Upper lobe of left lung (tissue), 6 donors: ENCODE measurements around the gene PTPRK. TPM values are rescaled to one million over a fixed set of nuclear protein-coding genes. Genes with fewer than 3 reads are reported as not detected.

Experiments used
- ATAC-seq, 2 donors: fragments of 200-7000 bp; cut with Tn5 transposase; one replicate each; pipeline ENCODE4 v1.9.1; 2022; ENCODE audit warnings: mild to moderate bottlenecking in 2 of 2, moderate library complexity in 2 of 2; ENCODE audit not compliant: low FRiP score in 2 of 2
- DNase-seq, 2 donors: peaks; one replicate each; pipeline ENCODE4 v3.0.0-alpha.2; 2019 to 2020
- H3K27ac ChIP-seq, 4 donors: fragments of 200-600 bp; sonication (generic); one replicate each; pipeline ENCODE4 v1.5.1; 2016 to 2019
- H3K27me3 ChIP-seq, 4 donors: fragments of 200-600 bp; sonication (generic); one replicate each; pipeline ENCODE4 v1.5.1; 2017 to 2019
- H3K36me3 ChIP-seq, 4 donors: fragments of 200-600 bp; sonication (generic); one replicate each; pipeline ENCODE4 v1.5.1; 2016 to 2019
- H3K4me1 ChIP-seq, 4 donors: fragments of 200-600 bp; sonication (generic); one replicate each; pipeline ENCODE4 v1.5.1; 2018 to 2019
- H3K4me3 ChIP-seq, 4 donors: fragments of 200-600 bp; sonication (generic); one replicate each; pipeline ENCODE4 v1.5.1; 2017 to 2019; ENCODE audit warnings: mild to moderate bottlenecking in 2 of 4, moderate library complexity in 1 of 4
- H3K9me3 ChIP-seq, 4 donors: fragments of 200-600 bp; sonication (generic); one replicate each; pipeline ENCODE4 v1.5.1; 2018 to 2019
- EP300 ChIP-seq, 4 donors: sonication (generic); formaldehyde crosslinking; IDR thresholded peaks; one replicate each; pipeline ENCODE4 v1.5.1; 2017; ENCODE audit warnings: antibody characterized with exemption in 4 of 4, control low read depth in 2 of 4
- POLR2A ChIP-seq, 4 donors: fragments of 450-650 bp; IDR thresholded peaks; one replicate each; pipeline ENCODE4 v1.5.1; 2016 to 2017; ENCODE audit warnings: antibody characterized with exemption in 4 of 4, mild to moderate bottlenecking in 2 of 4
- POLR2AphosphoS5 ChIP-seq, 2 donors: sonication (generic); formaldehyde crosslinking; IDR thresholded peaks; one replicate each; pipeline ENCODE4 v1.5.1; 2017; ENCODE audit warnings: antibody characterized with exemption in 2 of 2
- WGBS, 2 donors: methylation state at CpG; one replicate each; pipeline ENCODE4 v1.1.5; 2017 to 2018; 5-methylcytosine and 5-hydroxymethylcytosine counted together
- total RNA-seq, 6 donors: library from RNA; depleted of rRNA in 4 of 6; stranded (reverse); fragments of >200 nt in 4 of 6; gene quantifications; one replicate each; pipeline versions ENCODE4 v1.1.0 to v1.2.1, GENCODE V29; 2016 to 2021
- TF ChIP-seq, protein P1 (sequence below), 6 experiments: fragments of 450-650 bp in 4 of 6; fragments of 200-600 bp in 2 of 6; sonication (generic) in 2 of 6; IDR thresholded peaks; one replicate each; pipeline ENCODE4 v1.5.1; 2016 to 2019; ENCODE audit warnings: antibody characterized with exemption in 6 of 6
- donor health status: DM: no; HTN: no; CAD: no; lungs with moderate emphysema.
- donor health status: DM: no; HTN: yes; CAD: no; lungs with severe emphysema.

The PTPRK gene
- total RNA-seq, 6 donors from 2014 or later = 42.7 to 97.4 (median 65.2) TPM

DNA sequence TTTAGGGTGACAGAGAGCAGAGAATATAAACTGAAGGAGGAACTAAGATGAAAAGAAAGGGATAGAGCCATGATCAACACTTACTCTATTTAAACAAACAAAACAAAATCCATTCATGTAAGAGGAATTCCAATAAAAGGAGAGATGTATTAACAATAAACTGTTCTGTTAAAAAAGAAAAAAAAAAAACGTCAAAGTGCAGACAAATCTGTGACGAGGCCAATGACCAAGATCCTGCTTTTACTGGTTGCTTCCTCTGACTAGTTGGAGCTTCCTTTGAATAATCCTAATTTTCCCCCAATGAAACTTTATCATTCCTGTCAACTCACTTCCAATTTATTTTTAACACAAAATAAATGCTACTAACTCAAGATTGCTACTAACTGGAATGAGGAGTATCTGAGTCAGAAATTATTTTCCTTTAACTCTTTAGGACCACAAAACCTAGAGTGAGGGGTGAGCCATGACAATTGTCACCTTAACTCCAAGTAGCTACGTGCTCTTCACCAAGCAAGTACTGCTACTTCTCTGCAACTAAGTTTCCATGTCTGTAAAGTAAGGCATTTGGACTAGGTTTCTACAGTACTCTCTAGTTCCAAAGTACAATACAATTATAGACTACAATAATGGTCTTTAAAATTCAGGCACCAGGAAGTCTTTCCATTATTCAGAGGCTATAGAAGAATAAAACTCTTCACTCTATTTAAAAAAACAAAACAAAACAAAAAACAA lies 152.0 kb downstream of the PTPRK start:
- DNase-seq (no peak), ATAC-seq (no peak)
- Histone ChIP-seq H3K27me3 (no peaks in the 10 kb centered on the region), H3K9me3 (no peaks in the 10 kb centered on the region), H3K4me3 (no peak overlapping the region), H3K36me3 (no peaks in the 10 kb centered on the region), H3K27ac (no peak overlapping the region), H3K4me1 (peaks cover 0 to 19% (median 8%) of the 10 kb centered on the region in 4 donors)
- TF ChIP-seq, protein P1, sequence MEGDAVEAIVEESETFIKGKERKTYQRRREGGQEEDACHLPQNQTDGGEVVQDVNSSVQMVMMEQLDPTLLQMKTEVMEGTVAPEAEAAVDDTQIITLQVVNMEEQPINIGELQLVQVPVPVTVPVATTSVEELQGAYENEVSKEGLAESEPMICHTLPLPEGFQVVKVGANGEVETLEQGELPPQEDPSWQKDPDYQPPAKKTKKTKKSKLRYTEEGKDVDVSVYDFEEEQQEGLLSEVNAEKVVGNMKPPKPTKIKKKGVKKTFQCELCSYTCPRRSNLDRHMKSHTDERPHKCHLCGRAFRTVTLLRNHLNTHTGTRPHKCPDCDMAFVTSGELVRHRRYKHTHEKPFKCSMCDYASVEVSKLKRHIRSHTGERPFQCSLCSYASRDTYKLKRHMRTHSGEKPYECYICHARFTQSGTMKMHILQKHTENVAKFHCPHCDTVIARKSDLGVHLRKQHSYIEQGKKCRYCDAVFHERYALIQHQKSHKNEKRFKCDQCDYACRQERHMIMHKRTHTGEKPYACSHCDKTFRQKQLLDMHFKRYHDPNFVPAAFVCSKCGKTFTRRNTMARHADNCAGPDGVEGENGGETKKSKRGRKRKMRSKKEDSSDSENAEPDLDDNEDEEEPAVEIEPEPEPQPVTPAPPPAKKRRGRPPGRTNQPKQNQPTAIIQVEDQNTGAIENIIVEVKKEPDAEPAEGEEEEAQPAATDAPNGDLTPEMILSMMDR (IDR thresholded peaks at IDR 0.05) = no peak
- no peak for TF ChIP-seq POLR2A (IDR thresholded peaks at IDR 0.05)
- TF ChIP-seq EP300 (IDR thresholded peaks at IDR 0.05) = no peak
- TF ChIP-seq POLR2AphosphoS5 (IDR thresholded peaks at IDR 0.05) = no peak
- WGBS, 2 donors = 62 to 63% methylated on average over 3 of the region's 3 CpGs

DNA sequence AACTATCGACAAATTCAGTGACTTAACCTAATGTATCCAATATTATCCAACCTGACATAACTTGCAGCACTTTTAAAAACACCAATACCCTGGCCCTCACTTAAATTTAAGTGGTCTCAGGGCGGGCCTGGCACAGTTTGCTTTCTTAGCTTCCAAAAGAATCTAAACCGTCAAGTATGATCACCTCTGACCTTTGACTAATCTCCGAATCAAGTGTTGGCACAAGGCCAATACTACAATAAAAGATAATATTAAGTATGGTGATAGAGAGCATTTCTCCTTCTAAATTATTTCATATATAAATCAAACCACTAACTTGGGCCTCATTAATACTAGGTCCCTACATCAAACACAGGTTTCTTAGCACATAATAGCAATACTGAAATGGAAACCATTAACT lies 153.0 kb downstream of the PTPRK start:
- 58 to 68% methylated on average over 4 of the region's 4 CpGs for WGBS, 2 donors
- Histone ChIP-seq H3K9me3 (no peaks in the 10 kb centered on the region), H3K36me3 (no peaks in the 10 kb centered on the region), H3K4me3 (no peak overlapping the region), H3K27ac (no peak overlapping the region), H3K27me3 (no peaks in the 10 kb centered on the region), H3K4me1 (peaks cover 0 to 19% (median 8%) of the 10 kb centered on the region in 4 donors)
- ATAC-seq (no peak), DNase-seq (no peak)
- TF ChIP-seq POLR2A (IDR thresholded peaks at IDR 0.05) (no peak), POLR2AphosphoS5 (IDR thresholded peaks at IDR 0.05) (no peak), EP300 (IDR thresholded peaks at IDR 0.05) (no peak)
- TF ChIP-seq, protein P1 (IDR thresholded peaks at IDR 0.05) = no peak

DNA sequence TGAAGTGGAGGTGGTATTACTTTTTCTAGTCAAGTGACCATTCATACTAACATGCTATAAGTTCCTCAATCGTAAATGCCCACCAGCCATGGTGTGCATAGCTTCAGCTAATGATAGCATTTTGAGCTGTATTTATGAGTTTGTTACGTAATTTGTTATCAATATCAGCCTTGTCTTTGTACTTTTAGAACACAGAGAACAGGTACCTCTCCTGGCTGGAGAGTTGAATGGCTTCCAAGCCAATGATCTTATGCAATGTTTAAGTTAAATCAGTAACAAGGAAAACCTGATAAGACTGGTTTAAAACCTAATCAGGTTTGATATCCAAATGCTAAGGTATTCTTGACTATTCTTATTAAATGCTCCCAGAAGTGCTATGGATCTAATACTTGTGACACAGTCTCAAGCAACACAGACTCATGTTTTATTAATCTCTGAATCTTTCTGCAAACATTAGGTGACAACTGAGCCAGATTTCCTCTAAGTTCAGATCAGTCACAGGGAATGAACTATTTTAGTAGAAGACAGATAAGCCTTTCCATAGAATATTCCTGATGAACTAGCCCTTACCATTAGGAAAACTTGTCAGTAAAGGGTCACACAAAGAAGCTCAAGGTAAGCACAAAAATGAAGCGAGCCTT lies 154.8 kb downstream of the PTPRK start:
- WGBS, 2 donors = 67 to 72% methylated on average over 3 of the region's 3 CpGs
- TF ChIP-seq EP300 (IDR thresholded peaks at IDR 0.05) (no peak), POLR2A (IDR thresholded peaks at IDR 0.05) (no peak), POLR2AphosphoS5 (IDR thresholded peaks at IDR 0.05) (no peak)
- TF ChIP-seq, protein P1 (IDR thresholded peaks at IDR 0.05) = no peak
- ATAC-seq = no peak

DNA sequence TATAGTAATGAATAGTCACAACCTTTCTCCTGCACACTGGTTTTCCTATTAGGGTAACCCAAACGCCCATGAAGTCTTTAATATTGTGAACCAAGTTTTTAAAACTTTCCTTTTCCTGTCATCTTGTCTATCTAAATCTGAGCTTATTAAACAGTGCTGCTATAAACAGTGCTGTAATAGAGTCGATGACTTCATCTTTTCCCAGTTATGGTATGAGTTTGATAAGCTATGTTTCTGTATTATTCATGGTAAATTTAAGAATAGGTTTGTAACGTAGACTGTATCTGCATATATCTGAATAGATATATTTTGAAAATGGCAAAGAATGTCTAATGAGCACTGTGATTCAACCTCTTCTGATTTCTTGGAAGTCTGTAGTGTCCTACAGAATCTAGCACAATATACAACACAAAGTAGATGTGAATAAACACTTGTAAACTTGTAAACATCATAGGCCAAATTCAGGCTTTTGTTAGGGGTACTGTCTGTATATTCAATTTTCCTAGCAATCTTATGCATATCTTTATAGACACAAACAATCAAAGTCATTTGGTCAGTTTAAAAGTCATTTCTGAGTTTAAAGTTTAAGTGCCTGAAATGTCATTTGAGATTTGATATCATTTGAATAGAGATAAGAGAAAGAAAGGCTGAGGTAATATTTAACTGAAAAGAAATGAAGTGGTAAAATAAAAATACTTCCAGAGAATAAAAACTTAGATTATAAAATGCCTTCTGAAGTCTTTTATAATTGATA lies 155.5 kb downstream of the PTPRK start:
- ATAC-seq (no peak), DNase-seq (no peak)
- TF ChIP-seq, protein P1 (IDR thresholded peaks at IDR 0.05) = no peak
- TF ChIP-seq POLR2A (IDR thresholded peaks at IDR 0.05) = no peak
- no peak for TF ChIP-seq POLR2AphosphoS5 (IDR thresholded peaks at IDR 0.05)
- no peak for TF ChIP-seq EP300 (IDR thresholded peaks at IDR 0.05)
- WGBS, 2 donors = 60 to 64% methylated on average over 3 of the region's 3 CpGs
- no peaks in the 10 kb centered on the region for H3K36me3 ChIP-seq
- H3K9me3 ChIP-seq = no peaks in the 10 kb centered on the region
- no peak overlapping the region for H3K27ac ChIP-seq
- H3K4me3 ChIP-seq = no peak overlapping the region
- no peaks in the 10 kb centered on the region for H3K27me3 ChIP-seq
- peaks cover 0 to 16% (median 6%) of the 10 kb centered on the region in 4 donors for H3K4me1 ChIP-seq

More for the DNA sequence above, 154.8 kb downstream of the PTPRK start:
- no peak overlapping the region for H3K4me3 ChIP-seq
- no peak for DNase-seq
- no peak overlapping the region for H3K27ac ChIP-seq
- no peaks in the 10 kb centered on the region for H3K9me3 ChIP-seq
- H3K27me3 ChIP-seq = no peaks in the 10 kb centered on the region
- no peaks in the 10 kb centered on the region for H3K36me3 ChIP-seq
- peaks cover 0 to 19% (median 7%) of the 10 kb centered on the region in 4 donors for H3K4me1 ChIP-seq
